Stimulated activated CD4-positive, alpha-beta T cell treated with anti-CD3 and anti-CD28 coated beads, TNF-alpha, amount 100 ng/mL, for 1 hour (primary cell): ENCODE data around the gene TUBD1.

Experiments
- DNase-seq, 3 donors: peaks; one replicate each; pipeline ENCODE4 v3.0.0-alpha.2; 2020; ENCODE audit warnings: low read depth in 3 of 3, low spot score in 1 of 3

Gene TUBD1

DNA sequence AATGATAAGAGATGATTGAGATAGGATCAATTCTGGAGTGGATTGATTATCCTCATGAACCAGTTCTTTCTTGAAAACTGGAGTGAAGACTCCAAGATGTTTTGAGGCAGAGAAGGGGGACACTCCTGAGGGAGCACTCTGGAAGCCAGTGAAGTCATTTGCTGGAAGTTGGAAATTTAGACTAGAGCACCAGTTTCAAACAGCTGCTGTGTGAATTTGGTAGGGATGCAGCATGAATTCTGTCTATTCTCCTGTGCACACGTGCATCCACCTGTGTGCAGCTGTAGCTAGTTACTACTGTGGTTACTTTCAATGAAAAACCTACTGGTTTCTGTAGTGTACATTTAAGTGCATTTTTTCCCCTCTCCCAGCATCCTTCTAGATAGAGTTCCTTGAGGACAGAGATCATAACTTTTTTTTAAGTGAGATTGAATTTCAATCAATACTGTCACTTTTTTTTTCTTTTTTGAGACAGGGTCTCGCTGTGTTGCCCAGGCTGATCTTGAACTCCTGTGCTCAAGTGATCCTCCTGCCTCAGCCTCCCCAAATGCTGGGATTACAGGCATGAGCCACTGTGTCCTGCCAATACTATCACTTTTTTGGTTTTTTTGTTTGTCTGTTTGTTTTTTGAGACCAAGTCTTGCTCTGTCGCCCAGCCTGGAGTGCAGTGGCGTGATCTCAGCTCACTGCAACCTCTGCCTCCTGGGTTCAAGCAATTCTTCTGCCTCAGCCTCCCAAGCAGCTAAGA lies 65.9 kb downstream of the TUBD1 start:
- no peak for DNase-seq

DNA sequence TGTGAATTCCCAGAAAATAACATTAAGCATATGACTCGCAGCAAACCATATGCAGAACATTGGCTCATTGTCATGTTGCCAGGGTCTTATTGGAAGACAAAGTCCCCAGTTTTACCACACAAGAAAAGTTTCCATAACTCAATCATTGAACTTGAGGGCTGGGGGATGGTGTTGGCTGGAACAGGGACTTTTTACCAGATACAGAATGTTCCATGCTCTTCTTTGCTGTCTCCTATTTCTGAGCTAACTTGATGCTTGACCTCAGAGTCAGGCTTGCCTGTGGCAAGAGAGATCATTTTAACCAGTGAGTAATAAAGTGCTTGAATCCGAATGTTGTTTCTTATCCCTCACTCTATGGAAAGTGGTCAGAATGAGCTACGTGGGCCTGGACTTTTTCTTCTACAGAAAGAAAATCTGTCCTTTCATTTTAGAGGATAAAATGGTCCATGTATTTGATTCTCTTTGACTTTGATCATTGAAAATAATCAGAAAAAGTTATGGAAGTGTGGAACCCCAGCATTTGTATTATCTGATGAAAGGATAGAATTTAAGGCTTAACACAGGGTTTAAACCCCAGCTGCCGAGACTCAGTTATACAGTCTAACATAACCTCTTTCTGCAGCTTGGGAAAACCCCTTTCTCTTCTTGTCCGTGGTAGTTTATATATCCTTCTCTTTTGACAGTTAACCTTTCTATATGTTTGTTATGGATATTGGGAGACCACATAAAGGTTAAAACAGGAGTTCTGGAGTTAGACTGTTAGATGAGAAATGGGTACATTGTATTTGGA lies 67.0 kb downstream of the TUBD1 start:
- no peak for DNase-seq

DNA sequence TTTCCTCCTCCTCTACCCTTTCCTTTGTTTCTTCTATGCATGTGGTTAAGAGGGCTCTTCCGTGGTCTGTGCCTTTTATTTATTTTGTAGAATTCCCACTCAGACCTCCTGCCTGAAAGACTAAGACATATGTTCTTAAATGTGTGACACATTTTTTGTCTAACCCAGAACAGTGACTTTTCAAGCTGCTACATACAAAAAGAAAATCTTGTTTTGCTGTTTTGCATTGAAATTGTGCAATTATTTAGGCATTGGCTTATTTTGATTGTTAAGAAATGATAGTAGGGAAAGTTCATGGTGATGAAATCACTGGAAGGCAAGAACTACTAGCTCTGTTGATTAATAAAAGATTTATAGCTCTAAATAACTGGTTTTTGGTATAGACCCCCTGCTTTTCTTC lies 76.8 kb downstream of the TUBD1 start:
- DNase-seq = no peak

DNA sequence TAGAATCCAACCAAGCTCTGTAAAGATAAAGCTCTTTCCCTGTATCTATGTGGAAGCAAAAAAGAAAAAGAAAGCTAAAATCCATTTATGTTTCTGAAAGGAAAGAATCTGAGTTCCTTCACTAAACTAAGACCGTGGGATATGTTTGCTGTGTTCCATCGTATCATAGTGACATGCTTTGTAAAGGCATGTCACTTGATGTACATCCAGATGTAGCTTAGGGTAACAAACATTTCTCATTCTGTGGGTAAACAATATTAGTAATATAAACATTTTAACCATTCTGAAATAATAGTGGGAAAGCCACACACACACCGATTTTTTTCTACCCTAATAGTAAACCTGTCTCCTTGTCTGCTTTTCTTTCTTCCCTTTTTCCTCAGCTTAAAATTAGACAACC lies 78.1 kb downstream of the TUBD1 start:
- no peak for DNase-seq

DNA sequence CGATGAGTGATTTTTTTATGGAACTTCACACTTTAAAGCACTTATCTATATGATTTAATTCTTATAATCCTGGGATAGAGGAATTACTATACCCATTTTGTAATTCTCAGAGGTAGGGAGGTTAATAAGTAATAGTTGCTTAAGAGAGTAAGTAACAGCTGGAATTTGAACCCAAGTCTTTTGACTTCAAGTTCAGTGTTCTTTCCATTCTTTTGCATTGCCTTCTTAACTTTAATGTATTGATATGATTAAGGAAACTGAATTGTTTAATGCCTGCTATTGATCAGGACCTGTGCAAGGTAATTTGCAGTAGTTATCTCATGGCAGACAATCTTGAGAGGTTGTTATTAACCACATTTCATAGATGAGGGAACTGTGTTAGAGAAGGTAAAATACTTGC lies 78.5 kb downstream of the TUBD1 start:
- DNase-seq = no peak

DNA sequence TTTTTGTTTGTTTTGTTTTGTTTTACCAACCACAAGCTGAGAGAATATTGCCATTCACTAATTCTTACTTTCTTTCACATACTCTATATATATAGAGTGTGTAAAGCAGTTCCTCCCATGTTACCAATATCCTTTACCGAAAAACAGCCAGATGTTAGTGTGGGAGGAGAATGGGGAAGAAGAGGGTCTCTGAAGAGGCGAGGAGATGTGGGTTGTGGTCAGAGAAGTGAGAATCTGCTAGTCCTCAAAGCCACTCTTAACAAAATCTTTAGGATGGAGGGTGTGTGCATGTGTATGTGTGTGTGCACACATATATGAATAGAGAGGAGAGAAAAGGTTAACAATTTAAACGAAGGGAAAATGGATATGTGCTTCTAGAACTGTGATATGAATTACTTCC lies 80.6 kb downstream of the TUBD1 start:
- no peak for DNase-seq

DNA sequence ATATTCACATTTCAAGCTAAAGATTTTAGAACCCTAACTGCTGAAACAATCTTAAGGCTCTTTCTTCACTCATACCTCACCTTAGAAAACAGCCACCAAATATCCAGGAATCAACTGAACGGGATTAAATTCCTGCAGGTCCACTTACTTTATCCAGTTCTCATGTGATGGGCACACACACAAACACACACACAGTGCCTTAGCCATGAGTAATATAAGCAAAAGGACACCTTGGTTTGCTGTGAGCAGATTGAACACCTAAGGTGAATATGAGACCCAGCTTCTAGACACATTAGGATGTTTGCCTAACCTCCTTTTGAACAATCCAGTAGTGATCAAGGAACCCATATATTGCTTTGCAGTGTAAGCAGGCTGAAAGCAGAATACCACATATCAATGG lies 81.5 kb downstream of the TUBD1 start:
- DNase-seq = no peak

DNA sequence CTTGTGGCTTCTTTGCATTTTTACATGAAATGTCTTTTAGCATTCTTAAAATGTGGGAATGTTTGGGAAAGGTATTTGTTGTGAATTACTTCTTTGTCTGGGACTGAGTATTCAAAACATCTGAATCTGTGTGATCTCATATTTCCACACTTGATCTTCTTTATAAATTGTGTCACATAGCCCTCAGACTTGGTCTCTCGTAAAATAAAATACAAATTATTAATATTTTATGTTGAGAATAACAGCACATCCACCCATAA lies 81.9 kb downstream of the TUBD1 start:
- DNase-seq = no peak
